ENCODE measurements around the gene MIOX.

DNA sequence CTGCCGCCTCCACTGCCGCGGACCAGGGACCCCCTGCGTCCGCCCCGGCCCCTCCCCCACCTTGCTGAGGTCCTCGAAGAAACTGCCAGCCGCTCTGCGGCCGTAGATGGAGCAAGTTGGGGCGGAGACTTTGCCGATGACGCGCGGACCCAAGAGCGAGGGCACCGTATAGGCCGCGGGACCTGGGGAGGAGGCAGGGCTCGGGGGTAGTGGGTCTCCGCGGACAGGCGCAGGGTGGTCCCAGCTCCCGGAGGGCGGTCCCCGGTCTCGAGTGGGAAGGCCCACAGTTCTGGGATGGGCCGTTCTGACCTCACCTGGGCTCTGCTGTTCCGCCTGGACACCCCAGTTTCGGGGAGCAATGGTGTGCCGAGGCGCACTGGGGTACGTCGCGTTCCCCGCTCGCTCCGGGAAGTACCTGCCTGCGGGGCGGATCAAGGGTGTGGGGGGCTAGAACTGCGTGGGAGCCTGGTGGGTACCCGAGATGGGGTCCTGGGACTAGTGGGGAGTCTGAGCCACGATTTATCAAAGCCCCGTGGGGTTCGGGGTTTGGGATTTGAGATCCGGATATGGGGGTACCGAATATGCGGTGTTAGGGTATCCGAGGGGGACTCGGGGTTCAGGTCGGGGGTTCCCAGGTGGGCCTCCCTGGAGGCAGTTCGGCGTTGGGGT is 44.4 kb downstream of the MIOX start:
- peak; percentile 55 to 61 for TF ChIP-seq POLR2A (IDR thresholded peaks at IDR 0.05)
- TF ChIP-seq, protein P1, sequence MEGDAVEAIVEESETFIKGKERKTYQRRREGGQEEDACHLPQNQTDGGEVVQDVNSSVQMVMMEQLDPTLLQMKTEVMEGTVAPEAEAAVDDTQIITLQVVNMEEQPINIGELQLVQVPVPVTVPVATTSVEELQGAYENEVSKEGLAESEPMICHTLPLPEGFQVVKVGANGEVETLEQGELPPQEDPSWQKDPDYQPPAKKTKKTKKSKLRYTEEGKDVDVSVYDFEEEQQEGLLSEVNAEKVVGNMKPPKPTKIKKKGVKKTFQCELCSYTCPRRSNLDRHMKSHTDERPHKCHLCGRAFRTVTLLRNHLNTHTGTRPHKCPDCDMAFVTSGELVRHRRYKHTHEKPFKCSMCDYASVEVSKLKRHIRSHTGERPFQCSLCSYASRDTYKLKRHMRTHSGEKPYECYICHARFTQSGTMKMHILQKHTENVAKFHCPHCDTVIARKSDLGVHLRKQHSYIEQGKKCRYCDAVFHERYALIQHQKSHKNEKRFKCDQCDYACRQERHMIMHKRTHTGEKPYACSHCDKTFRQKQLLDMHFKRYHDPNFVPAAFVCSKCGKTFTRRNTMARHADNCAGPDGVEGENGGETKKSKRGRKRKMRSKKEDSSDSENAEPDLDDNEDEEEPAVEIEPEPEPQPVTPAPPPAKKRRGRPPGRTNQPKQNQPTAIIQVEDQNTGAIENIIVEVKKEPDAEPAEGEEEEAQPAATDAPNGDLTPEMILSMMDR (IDR thresholded peaks at IDR 0.05): no peak
- no peak for TF ChIP-seq EP300 (IDR thresholded peaks at IDR 0.05)
- TF ChIP-seq POLR2AphosphoS5 (IDR thresholded peaks at IDR 0.05): peak; percentile 46
